ENCODE results near the gene SQOR.

The SQOR gene

DNA sequence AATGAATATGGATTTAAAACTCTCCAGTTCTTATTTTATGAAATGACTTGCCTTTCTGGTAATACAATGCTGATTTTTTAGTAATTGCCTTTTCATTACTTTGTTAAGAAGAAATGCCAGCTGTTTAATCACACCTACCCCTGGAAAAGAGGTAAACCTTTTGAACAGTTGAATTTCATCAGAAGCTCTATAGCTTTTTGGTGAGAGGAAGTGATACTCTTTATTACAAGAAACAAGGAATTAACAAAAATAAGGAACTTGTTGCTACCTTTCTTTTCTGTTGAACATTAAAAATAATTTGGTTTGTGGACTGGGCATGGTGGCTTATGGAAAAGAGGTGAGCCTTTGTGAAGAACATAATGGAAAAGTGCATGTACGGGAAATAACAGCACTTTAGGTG, 28.0 kb upstream of the SQOR start:
- DNase-seq (ENCODE audit: extremely low read depth, low read depth) = no peak

DNA sequence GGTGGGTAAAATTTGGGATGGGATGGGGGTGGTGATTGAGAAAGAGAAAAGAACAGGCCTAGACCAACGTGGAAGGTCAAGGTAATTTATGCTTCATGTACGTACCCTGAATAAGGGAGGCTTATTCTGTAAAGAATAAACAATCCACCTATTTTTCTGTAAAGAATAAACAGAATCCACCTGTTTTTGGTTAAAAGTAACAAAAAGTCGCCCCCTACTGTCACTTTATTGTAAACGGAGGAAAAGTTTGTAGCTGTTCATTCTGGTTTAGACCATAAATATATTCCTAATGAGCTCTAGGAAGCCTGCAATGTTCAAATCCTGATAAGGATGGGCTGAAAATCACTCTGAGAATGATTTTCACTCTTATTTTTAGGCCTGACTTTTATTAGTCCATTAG, 23.5 kb upstream of the SQOR start:
- DNase-seq (ENCODE audit: extremely low read depth, low read depth) = no peak
- TF ChIP-seq, protein P1, sequence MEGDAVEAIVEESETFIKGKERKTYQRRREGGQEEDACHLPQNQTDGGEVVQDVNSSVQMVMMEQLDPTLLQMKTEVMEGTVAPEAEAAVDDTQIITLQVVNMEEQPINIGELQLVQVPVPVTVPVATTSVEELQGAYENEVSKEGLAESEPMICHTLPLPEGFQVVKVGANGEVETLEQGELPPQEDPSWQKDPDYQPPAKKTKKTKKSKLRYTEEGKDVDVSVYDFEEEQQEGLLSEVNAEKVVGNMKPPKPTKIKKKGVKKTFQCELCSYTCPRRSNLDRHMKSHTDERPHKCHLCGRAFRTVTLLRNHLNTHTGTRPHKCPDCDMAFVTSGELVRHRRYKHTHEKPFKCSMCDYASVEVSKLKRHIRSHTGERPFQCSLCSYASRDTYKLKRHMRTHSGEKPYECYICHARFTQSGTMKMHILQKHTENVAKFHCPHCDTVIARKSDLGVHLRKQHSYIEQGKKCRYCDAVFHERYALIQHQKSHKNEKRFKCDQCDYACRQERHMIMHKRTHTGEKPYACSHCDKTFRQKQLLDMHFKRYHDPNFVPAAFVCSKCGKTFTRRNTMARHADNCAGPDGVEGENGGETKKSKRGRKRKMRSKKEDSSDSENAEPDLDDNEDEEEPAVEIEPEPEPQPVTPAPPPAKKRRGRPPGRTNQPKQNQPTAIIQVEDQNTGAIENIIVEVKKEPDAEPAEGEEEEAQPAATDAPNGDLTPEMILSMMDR (IDR thresholded peaks at IDR 0.05; ENCODE audit: low read depth, low read length) = peak; percentile 41

More for the DNA sequence above, 28.0 kb upstream of the SQOR start:
- TF ChIP-seq, protein P1 (IDR thresholded peaks at IDR 0.05; ENCODE audit: low read depth, low read length) = no peak

DNA sequence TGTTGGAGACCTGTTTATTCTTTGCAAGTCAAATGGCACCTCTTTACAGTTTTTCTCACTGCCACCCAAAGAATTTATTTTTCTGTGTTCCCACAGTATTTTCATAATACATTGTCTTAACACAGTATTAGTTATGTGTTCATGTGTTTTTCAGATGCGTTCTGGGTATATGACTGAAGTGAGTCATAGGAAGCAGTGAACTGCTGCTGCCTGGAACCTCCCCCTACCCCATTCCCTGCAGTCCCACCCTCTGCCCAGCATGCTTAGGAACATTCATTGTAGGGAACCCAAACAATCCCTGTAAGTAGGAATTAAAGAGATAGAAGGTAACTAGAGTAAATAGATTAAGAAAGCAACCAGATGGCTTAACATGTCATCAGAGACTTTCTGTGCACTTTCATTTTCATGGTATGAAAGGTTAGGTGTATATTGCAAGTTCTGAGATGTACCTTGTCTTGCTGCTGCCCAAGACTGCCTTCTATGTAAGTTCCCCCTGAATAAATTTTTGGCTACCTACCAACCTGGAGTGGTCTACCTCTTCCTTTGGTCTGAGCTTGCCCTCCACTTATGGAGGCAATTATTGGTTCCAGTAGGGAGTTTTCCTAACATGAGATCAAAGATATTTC, 21.9 kb upstream of the SQOR start:
- no peak for DNase-seq (ENCODE audit: extremely low read depth, low read depth)
- TF ChIP-seq, protein P1 (IDR thresholded peaks at IDR 0.05; ENCODE audit: low read depth, low read length) = no peak

DNA sequence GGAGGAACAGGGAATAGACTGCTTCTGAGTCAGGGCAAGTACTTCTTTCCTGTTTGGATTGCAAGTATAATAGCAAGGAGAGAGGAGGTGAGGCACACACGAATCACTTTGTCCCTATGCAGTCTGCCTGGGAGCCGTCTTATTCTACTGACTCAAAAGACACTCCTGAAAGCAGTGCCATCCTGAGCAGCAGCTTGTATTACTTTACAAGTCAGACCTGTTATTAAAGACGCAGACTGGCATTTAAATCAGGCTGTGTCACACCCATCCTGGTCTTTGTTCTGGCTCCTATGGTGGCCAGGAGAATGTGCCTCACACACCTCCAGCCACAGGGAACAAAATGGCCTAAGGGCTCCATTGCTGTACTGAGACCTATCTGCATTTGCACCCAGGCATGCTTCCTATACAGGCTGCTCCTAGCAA, 17.9 kb upstream of the SQOR start:
- TF ChIP-seq, protein P1 (IDR thresholded peaks at IDR 0.05; ENCODE audit: low read depth, low read length) = no peak
- DNase-seq (ENCODE audit: extremely low read depth, low read depth) = no peak

DNA sequence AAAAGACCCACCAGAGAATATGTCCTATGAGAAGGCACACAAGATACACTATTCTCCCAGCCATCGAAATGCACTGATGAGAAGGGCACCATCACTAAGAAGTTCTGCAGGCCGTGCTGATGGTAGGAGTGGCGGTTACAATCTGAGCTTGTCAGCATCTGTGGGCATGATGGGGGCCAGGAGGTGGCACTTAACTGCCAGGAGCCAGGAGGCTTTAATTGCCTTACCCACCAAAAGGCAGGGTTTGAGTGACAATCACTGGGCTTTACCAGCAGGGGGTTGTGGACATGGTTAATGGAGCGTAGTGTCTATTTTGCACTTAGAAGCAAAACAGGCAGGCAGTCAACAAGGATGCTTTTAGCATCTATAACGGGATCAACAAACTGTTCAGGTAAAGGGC, 16.0 kb upstream of the SQOR start:
- TF ChIP-seq, protein P1 (IDR thresholded peaks at IDR 0.05; ENCODE audit: low read depth, low read length) = no peak
- DNase-seq (ENCODE audit: extremely low read depth, low read depth) = no peak

DNA sequence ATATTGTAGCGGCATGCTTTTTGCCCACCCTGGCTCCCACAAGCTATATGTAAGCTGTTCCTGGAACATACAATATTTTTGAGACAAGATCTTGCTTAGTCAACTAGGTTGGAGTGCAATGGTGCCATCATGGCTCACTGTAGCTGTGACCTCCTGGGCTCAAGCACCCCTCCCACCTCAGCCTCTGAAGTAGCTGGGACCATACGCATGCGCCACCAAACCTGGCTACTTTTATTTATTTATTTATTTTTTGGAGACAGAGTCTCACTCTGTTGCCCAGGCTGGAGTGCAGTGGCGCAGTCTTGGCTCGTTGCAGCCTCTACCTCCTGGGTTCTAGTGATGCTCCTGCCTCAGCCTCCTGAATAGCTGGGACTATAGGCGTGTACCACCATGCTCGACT, 6.7 kb upstream of the SQOR start:
- TF ChIP-seq, protein P1 (IDR thresholded peaks at IDR 0.05; ENCODE audit: low read depth, low read length) = no peak

DNA sequence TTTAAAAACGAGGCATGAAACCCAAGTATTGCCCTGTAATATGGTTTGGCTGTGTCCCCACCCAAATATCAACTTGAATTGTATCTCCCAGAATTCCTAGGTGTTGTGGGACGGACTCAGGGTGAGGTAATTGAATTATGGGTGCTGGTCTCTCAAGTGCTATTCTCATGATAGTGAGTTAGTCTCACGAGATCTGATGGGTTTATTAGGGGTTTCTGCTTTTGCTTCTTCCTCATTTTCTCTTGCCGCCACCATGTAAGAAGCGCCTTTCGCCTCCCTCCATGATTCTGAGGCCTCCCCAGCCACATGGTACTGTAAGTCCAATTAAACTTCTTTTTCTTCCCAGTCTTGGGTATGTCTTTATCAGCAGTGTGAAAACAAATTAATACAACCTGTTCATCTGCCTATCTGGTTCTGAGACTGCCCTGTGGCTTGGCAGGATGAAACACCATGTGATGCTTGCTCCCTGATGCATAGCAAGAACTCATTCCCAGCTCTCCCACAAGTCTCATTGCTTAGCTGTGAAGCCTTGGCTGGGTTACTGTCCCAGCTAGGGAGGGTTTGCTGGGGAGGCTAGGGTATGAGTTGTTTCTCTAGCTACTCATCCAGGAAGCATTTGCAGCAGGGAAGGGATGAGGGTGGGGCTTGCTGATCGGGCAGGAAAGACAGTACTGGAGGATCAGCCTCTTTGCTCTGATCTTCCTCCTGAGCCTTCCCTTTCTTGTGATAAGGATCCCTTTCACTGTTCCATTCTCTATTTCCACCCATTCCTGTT, 3.7 kb upstream of the SQOR start:
- TF ChIP-seq, protein P1 (IDR thresholded peaks at IDR 0.05; ENCODE audit: low read depth, low read length) = no peak
- DNase-seq (ENCODE audit: extremely low read depth, low read depth) = peak; percentile 80

More for the DNA sequence above, 6.7 kb upstream of the SQOR start:
- DNase-seq (ENCODE audit: extremely low read depth, low read depth) = no peak

Data from AG09319 (cell line).